ENCODE measurements around the gene COA7. TPM values are rescaled to one million over a fixed set of nuclear protein-coding genes. Genes with fewer than 3 reads are reported as not detected.
"Not testable (repeated sequence)": the region's sequence is repeated elsewhere in the genome, so short reads cannot be mapped to it uniquely, and the experiment has no call there.

COA7 gene
- total RNA-seq, 4 donors from 2014 or later = 5.9 to 17.0 (median 9.4) TPM

GRCh38 chr1:52726265-52727113, 28.3 kb upstream of the COA7 start, which contains the start of gene ZYG11B:
Gene ZYG11B (plus strand): TSS chr1:52726453. CDS start chr1:52726654, 201 bp downstream.
- Histone ChIP-seq H3K4me1 (peaks cover 0 to 26% (median 0%) of the 10 kb centered on the region in 4 donors), H3K4me3 (peak within 1 kb of the TSS; percentile 76 to 97 (median 94)), H3K36me3 (no peaks in the 10 kb centered on the region), H3K27me3 (no peaks in the 10 kb centered on the region), H3K27ac (peak within 1 kb of the TSS; percentile 86 to 93 (median 88)), H3K9me3 (no peaks in the 10 kb centered on the region)
- peak; percentile 89 to 97 (median 95) for DNase-seq
- peak in 1 of 6 experiments; percentile 5 for TF ChIP-seq CTCF (IDR thresholded peaks at IDR 0.05)
- peak; percentile 72 to 80 for TF ChIP-seq POLR2A (IDR thresholded peaks at IDR 0.05)

- TF ChIP-seq POLR2A (IDR thresholded peaks at IDR 0.05) = no peak
- TF ChIP-seq CTCF (IDR thresholded peaks at IDR 0.05) = no peak
- H3K36me3 ChIP-seq = no peaks in the 10 kb centered on the region
- no peaks in the 10 kb centered on the region for H3K27me3 ChIP-seq
- no peaks in the 10 kb centered on the region for H3K9me3 ChIP-seq
- H3K4me3 ChIP-seq = peak overlapping the region; percentile 76 to 97 (median 94)
- DNase-seq = no peak
- H3K4me1 ChIP-seq = peaks cover 0 to 26% (median 0%) of the 10 kb centered on the region in 4 donors
- H3K27ac ChIP-seq = peak overlapping the region; percentile 86 to 93 (median 88)
Observed at GRCh38 chr1:52725903-52726264, 27.7 kb upstream of the COA7 start.

GRCh38 chr1:52723260-52723659, 25.1 kb upstream of the COA7 start:
- H3K27me3 ChIP-seq = no peaks in the 10 kb centered on the region
- H3K36me3 ChIP-seq = no peaks in the 10 kb centered on the region
- no peak overlapping the region for H3K27ac ChIP-seq
- peaks cover 0 to 18% (median 0%) of the 10 kb centered on the region in 4 donors for H3K4me1 ChIP-seq
- no peak for DNase-seq
- TF ChIP-seq POLR2A (IDR thresholded peaks at IDR 0.05) = no peak
- TF ChIP-seq CTCF (IDR thresholded peaks at IDR 0.05) = no peak
- no peak overlapping the region for H3K4me3 ChIP-seq
- no peaks in the 10 kb centered on the region for H3K9me3 ChIP-seq

GRCh38 chr1:52715296-52715695, 17.1 kb upstream of the COA7 start:
- not testable (repeated sequence) for H3K27me3 ChIP-seq, DNase-seq, H3K36me3 ChIP-seq, H3K27ac ChIP-seq, H3K9me3 ChIP-seq, H3K4me3 ChIP-seq, H3K4me1 ChIP-seq

- no peaks in the 10 kb centered on the region for H3K27me3 ChIP-seq
- no peak overlapping the region for H3K4me3 ChIP-seq
- H3K27ac ChIP-seq = no peak overlapping the region
- no peaks in the 10 kb centered on the region for H3K36me3 ChIP-seq
- peaks cover 0 to 8% (median 0%) of the 10 kb centered on the region in 4 donors for H3K4me1 ChIP-seq
- H3K9me3 ChIP-seq = no peaks in the 10 kb centered on the region
- TF ChIP-seq CTCF (IDR thresholded peaks at IDR 0.05) (no peak), POLR2A (IDR thresholded peaks at IDR 0.05) (no peak)
- no peak for DNase-seq
Observed at GRCh38 chr1:52713590-52713989, 15.4 kb upstream of the COA7 start.

GRCh38 chr1:52709016-52709415, 10.9 kb upstream of the COA7 start:
- TF ChIP-seq CTCF (IDR thresholded peaks at IDR 0.05) = no peak
- no peak for TF ChIP-seq POLR2A (IDR thresholded peaks at IDR 0.05)
- Histone ChIP-seq H3K27me3 (no peaks in the 10 kb centered on the region), H3K9me3 (no peaks in the 10 kb centered on the region), H3K4me3 (no peak overlapping the region), H3K27ac (no peak overlapping the region), H3K4me1 (peaks cover 0 to 22% (median 0%) of the 10 kb centered on the region in 4 donors), H3K36me3 (no peaks in the 10 kb centered on the region)
- no peak for DNase-seq

Data from Peyer's patch (tissue), 4 donors.